HepG2 (cell line): ENCODE results near the gene C1GALT1. TPM values are rescaled to one million over a fixed set of nuclear protein-coding genes. Genes with fewer than 3 reads are reported as not detected.

Source experiments
- AGO2 ChIP-seq: fragments of 200-400 bp; formaldehyde crosslinking; optimal IDR thresholded peaks from 2 replicates; pipeline ENCODE3; 2017; ENCODE audit warnings: mild to moderate bottlenecking, low read depth, low read length, moderate library complexity
- ARNT2 ChIP-seq: sonication (generic); formaldehyde crosslinking; IDR thresholded peaks from 2 replicates; pipeline ENCODE4 v1.8.0; 2022; ENCODE audit warnings: mild to moderate bottlenecking, low read depth, missing genetic modification reagents, moderate library complexity
- CEBPG ChIP-seq: IDR thresholded peaks from 2 replicates; pipeline ENCODE4 v1.6.1; 2016
- EEA1 ChIP-seq: sonication (generic); formaldehyde crosslinking; IDR thresholded peaks from 2 replicates; pipeline ENCODE4 v1.5.1; 2020; ENCODE audit warnings: mild to moderate bottlenecking, missing genetic modification reagents, borderline replicate concordance
- HOMEZ ChIP-seq: IDR thresholded peaks from 2 replicates; pipeline ENCODE4 v1.6.1; 2016; ENCODE audit warnings: low read depth
- MTA1 ChIP-seq: sonication (generic); formaldehyde crosslinking; IDR thresholded peaks from 2 replicates; pipeline ENCODE4 v1.4.0; 2020; ENCODE audit warnings: missing genetic modification reagents, mild to moderate bottlenecking, borderline replicate concordance
- NFIC ChIP-seq: IDR thresholded peaks from 2 replicates; pipeline ENCODE4 v1.6.1; 2012; ENCODE audit warnings: mild to moderate bottlenecking, low read length, inconsistent platforms
- NR2C2 ChIP-seq: sonication (generic); formaldehyde crosslinking; IDR thresholded peaks from 2 replicates; pipeline ENCODE4 v1.4.0; 2020; ENCODE audit warnings: missing genetic modification reagents, mild to moderate bottlenecking, moderate library complexity, borderline replicate concordance
- POGK ChIP-seq: sonication (generic); formaldehyde crosslinking; conservative IDR thresholded peaks from 2 replicates; pipeline ENCODE4 v1.8.0; 2022; ENCODE audit warnings: mild to moderate bottlenecking, moderate library complexity, missing genetic modification reagents
- POLR2AphosphoS5 ChIP-seq: IDR thresholded peaks from 2 replicates; pipeline ENCODE4 v1.6.1; 2012; ENCODE audit warnings: low read depth, low read length
- REPIN1 ChIP-seq: sonication (generic); formaldehyde crosslinking; IDR thresholded peaks from 2 replicates; pipeline ENCODE4 v1.8.0; 2022; ENCODE audit warnings: missing genetic modification reagents, low read depth, mild to moderate bottlenecking, borderline replicate concordance
- TBX3 ChIP-seq: fragments of 450-650 bp; IDR thresholded peaks from 2 replicates; pipeline ENCODE4 v1.6.1; 2017; ENCODE audit warnings: antibody characterized with exemption, mild to moderate bottlenecking, inconsistent platforms, borderline replicate concordance
- THAP9 ChIP-seq: sonication (generic); formaldehyde crosslinking; IDR thresholded peaks from 2 replicates; pipeline ENCODE4; 2020; ENCODE audit warnings: missing genetic modification reagents, mild to moderate bottlenecking, borderline replicate concordance
- TRIM24 ChIP-seq: sonication (generic); formaldehyde crosslinking; IDR thresholded peaks from 2 replicates; pipeline ENCODE4 v1.8.0; 2022; ENCODE audit warnings: mild to moderate bottlenecking, missing genetic modification reagents
- ZFP90 ChIP-seq: sonication (generic); formaldehyde crosslinking; IDR thresholded peaks from 2 replicates; pipeline ENCODE4 v1.8.0; 2022; ENCODE audit warnings: missing genetic modification reagents, mild to moderate bottlenecking, inconsistent platforms, borderline replicate concordance
- ZNF343 ChIP-seq: sonication (generic); formaldehyde crosslinking; IDR thresholded peaks from 2 replicates; pipeline ENCODE4 v1.4.0; 2020; ENCODE audit warnings: mild to moderate bottlenecking, missing genetic modification reagents
- ZNF615 ChIP-seq: sonication (generic); formaldehyde crosslinking; IDR thresholded peaks from 2 replicates; pipeline ENCODE4 v1.5.0; 2020; ENCODE audit warnings: mild to moderate bottlenecking, missing genetic modification reagents, borderline replicate concordance
- ZSCAN20 ChIP-seq: sonication (generic); formaldehyde crosslinking; IDR thresholded peaks from 2 replicates; pipeline ENCODE4 v1.4.0; 2020; ENCODE audit warnings: missing genetic modification reagents, mild to moderate bottlenecking, borderline replicate concordance
- ZSCAN25 ChIP-seq: sonication (generic); formaldehyde crosslinking; IDR thresholded peaks from 2 replicates; pipeline ENCODE4 v1.8.0; 2022; ENCODE audit warnings: mild to moderate bottlenecking, missing genetic modification reagents
- polyA plus RNA-seq, 8 experiments: library from polyadenylated mRNA; depleted of rRNA in 3 of 8; stranded (reverse) in 7 of 8; unstranded in 1 of 8; fragments of >200 nt; fragmentation: Illumina TruSeq in 4 of 8; extraction: Trizol in 4 of 8; gene quantifications; 2 replicates each; pipeline versions ENCODE4 v1.2.1 to v1.2.3, GENCODE V29; 2011 to 2016; ENCODE audit warnings: low read depth in 4 of 8, missing spikeins in 1 of 8, mixed read lengths in 1 of 8; ENCODE audit not compliant: insufficient read depth in 1 of 8
- total RNA-seq, 5 experiments: library from RNA; depleted of rRNA; stranded (reverse); fragments of >200 nt; fragmentation: Illumina TruSeq; extraction: Trizol; gene quantifications; 2 replicates each; pipeline ENCODE4 v1.2.3, GENCODE V29; 2016; ENCODE audit warnings: low read depth in 1 of 5
- TF ChIP-seq, protein P1 (sequence below): sonication (generic); formaldehyde crosslinking; IDR thresholded peaks from 2 replicates; pipeline ENCODE4 v1.5.1; 2020; ENCODE audit warnings: mild to moderate bottlenecking, moderate library complexity, missing genetic modification reagents

Gene C1GALT1
- total and polyA plus RNA-seq, 2 of the 13 experiments (the other 11 are each of a cell fraction or from before 2014, with no cell fraction given) = 57.1 to 65.9 TPM

DNA sequence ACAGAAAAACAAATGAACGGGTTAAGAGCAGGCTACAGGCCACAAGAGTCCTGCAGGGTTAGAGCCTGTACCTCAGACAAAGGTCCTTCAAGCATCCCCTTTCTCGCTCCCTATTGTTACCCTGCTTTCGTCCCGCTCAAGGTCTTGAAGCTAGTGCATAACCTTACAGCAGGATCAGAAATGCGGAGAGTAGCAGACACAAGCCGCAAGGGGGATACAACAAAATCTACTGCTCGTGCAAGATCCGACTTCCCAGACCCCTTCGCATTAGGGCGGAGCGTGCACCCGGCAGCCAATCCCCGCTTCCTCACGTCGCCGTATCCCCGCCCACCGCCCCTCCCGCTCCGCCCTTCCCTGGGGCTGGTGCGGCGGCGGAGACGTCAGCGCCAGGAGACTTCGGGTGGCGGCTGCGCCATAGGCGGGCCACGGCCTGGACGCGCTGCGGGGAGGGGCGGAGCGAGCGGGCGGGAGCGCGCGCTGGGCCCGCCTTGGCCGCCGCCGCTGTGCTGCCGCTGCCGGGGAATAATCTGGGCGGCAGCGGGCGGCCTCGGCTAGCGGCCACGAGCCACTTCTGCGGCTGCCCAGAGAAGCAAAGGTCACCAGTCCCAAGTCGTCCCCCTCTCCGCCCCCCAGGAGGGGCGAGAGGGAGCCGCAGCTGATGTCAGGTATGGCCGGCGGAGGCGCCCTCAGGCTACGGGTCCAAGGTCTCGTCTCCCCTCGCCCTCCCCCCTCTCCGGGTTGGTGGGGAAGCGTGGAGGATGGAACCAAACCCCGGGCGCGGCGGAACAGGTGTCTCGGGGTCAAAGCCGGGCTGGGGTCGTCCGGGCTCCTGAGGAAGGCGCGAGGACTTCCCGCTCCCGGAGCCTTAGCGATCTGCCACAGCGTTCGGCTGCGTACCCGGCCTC is at the start of gene C1GALT1 (continued):
- peak; percentile 76; the same call in 1 of the 2 replicates for TF ChIP-seq TBX3
- TF ChIP-seq EEA1 (CRISPR knock-in tag) = peak; percentile 85
- TF ChIP-seq ZFP90 = peak; percentile 21; the same call in 1 of the 2 replicates
- TF ChIP-seq, protein P1, sequence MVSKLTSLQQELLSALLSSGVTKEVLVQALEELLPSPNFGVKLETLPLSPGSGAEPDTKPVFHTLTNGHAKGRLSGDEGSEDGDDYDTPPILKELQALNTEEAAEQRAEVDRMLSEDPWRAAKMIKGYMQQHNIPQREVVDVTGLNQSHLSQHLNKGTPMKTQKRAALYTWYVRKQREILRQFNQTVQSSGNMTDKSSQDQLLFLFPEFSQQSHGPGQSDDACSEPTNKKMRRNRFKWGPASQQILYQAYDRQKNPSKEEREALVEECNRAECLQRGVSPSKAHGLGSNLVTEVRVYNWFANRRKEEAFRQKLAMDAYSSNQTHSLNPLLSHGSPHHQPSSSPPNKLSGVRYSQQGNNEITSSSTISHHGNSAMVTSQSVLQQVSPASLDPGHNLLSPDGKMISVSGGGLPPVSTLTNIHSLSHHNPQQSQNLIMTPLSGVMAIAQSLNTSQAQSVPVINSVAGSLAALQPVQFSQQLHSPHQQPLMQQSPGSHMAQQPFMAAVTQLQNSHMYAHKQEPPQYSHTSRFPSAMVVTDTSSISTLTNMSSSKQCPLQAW (CRISPR knock-in tag) = peak; percentile 38; the same call in 1 of the 2 replicates
- TF ChIP-seq MTA1 = peak; percentile 97
- TF ChIP-seq ZNF343 (CRISPR knock-in tag) = no peak
- TF ChIP-seq POLR2AphosphoS5 = peak; percentile 95
- peak; percentile 14; the same call in 1 of the 2 replicates for TF ChIP-seq HOMEZ (CRISPR knock-in tag)
- TF ChIP-seq ARNT2 (CRISPR knock-in tag) = peak; percentile 62
- peak; percentile 82; the same call in 1 of the 2 replicates for TF ChIP-seq ZNF615 (CRISPR knock-in tag)
- peak; percentile 78 for TF ChIP-seq POGK (CRISPR knock-in tag)
- TF ChIP-seq NFIC = no peak
- peak; percentile 84 for TF ChIP-seq REPIN1
- TF ChIP-seq NR2C2 (CRISPR knock-in tag) = peak; percentile 79; the same call in 1 of the 2 replicates
- peak; percentile 51; the same call in 1 of the 2 replicates for TF ChIP-seq THAP9 (CRISPR knock-in tag)
- TF ChIP-seq ZSCAN25 (CRISPR knock-in tag) = peak; percentile 24; the same call in 1 of the 2 replicates
- no peak; the same call in 1 of the 2 replicates for TF ChIP-seq ZSCAN20 (CRISPR knock-in tag)
- TF ChIP-seq CEBPG (CRISPR knock-in tag) = peak; percentile 90
- peak; percentile 98 for TF ChIP-seq AGO2
- TF ChIP-seq TRIM24 (CRISPR knock-in tag) = no peak; the same call in 1 of the 2 replicates
